B cell (primary cell): Measurements from ENCODE around the gene PCDHA2. TPM values are rescaled to one million over a fixed set of nuclear protein-coding genes. Genes with fewer than 3 reads are reported as not detected.
"Not testable (repeated sequence)": the region's sequence is repeated elsewhere in the genome, so short reads cannot be mapped to it uniquely, and the experiment has no call there.

Source experiments
- ATAC-seq: fragments of 200-7000 bp; cut with Tn5 transposase; one replicate; pipeline ENCODE4 v1.10.0; 2021; ENCODE audit warnings: low read depth, mild to moderate bottlenecking, moderate number of reproducible peaks, moderate library complexity
- CTCF ChIA-PET: fragments of 350-600 bp; sonication (Branson Sonifier 250); formaldehyde crosslinking; loops from one replicate; lab custom pipeline; 2021; ENCODE audit warnings: antibody characterized with exemption, inconsistent platforms; lab: Charles Lee
- POLR2A ChIA-PET: fragments of 350-600 bp; sonication (Branson Sonifier 250); formaldehyde crosslinking; loops from one replicate; lab custom pipeline; 2021; ENCODE audit warnings: antibody characterized with exemption; lab: Charles Lee
- DNase-seq: peaks from one replicate; pipeline ENCODE4 v3.0.0; 2013
- H2AFZ ChIP-seq: 2 replicates; pipeline ENCODE4 v1.6.1; 2012; ENCODE audit warnings: mild to moderate bottlenecking, low read depth, low read length; ENCODE audit not compliant: insufficient read depth, poor library complexity, severe bottlenecking
- H3K27ac ChIP-seq, 2 donors: 1 replicate in 1 of 2; 2 replicates in 1 of 2; pipeline ENCODE4 v1.5.1; 2012 to 2013; ENCODE audit warnings: low read length in 2 of 2, mild to moderate bottlenecking in 2 of 2, moderate library complexity in 1 of 2
- H3K27me3 ChIP-seq, 4 experiments: fragments of 200-600 bp in 1 of 4; sonication (generic) in 1 of 4; replicated peaks in 1 of 4; 1 replicate in 2 of 4; 2 replicates in 2 of 4; pipeline versions ENCODE4 v1.6.1 to v1.7.0; 2013 to 2016; ENCODE audit warnings: low read length in 3 of 4, mild to moderate bottlenecking in 2 of 4, mixed read lengths in 1 of 4, moderate library complexity in 1 of 4; ENCODE audit not compliant: insufficient read depth in 4 of 4, control insufficient read depth in 3 of 4; ENCODE audit errors: control extremely low read depth in 1 of 4
- H3K36me3 ChIP-seq, 2 experiments: replicated peaks in 1 of 2; 1 replicate in 1 of 2; 2 replicates in 1 of 2; pipeline versions ENCODE4 v1.6.1 to v1.7.1; 2013; ENCODE audit warnings: low read length in 1 of 2; ENCODE audit not compliant: insufficient read depth in 2 of 2, control insufficient read depth in 1 of 2; ENCODE audit errors: control extremely low read depth in 1 of 2, extremely low read depth in 1 of 2
- H3K4me1 ChIP-seq, 2 donors: fragments of 200-600 bp in 1 of 2; sonication (generic) in 1 of 2; 1 replicate in 1 of 2; 2 replicates in 1 of 2; pipeline versions ENCODE4 v1.5.1 to v1.6.1; 2013 to 2017; ENCODE audit warnings: low read length in 2 of 2; ENCODE audit not compliant: control insufficient read depth in 2 of 2, insufficient read depth in 2 of 2
- H3K4me2 ChIP-seq: replicated peaks from 2 replicates; pipeline ENCODE3; 2012; ENCODE audit warnings: mild to moderate bottlenecking, low read depth, low read length; ENCODE audit not compliant: poor library complexity, severe bottlenecking
- H3K4me3 ChIP-seq, 5 experiments: fragments of 200-600 bp in 1 of 5; sonication (generic) in 1 of 5; 1 replicate in 3 of 5; 2 replicates in 2 of 5; pipeline versions ENCODE4 v1.5.1 to v1.7.0; 2011 to 2016; ENCODE audit warnings: low read length in 4 of 5, mild to moderate bottlenecking in 4 of 5, low read depth in 2 of 5, control low read depth in 1 of 5, moderate library complexity in 1 of 5; ENCODE audit not compliant: insufficient read depth in 1 of 5; ENCODE audit errors: control extremely low read depth in 1 of 5, extremely low read depth in 1 of 5
- H3K79me2 ChIP-seq: fragments of 200-600 bp; sonication (generic); one replicate; pipeline ENCODE4 v1.6.0; 2016; ENCODE audit warnings: low read length; ENCODE audit not compliant: control insufficient read depth, insufficient read depth
- H3K9ac ChIP-seq: fragments of 200-600 bp; sonication (generic); 2 replicates; pipeline ENCODE4 v1.6.1; 2017; ENCODE audit warnings: mild to moderate bottlenecking, low read length, moderate library complexity
- H3K9me3 ChIP-seq, 3 donors: one replicate each; pipeline versions ENCODE4 v1.6.1 to v1.7.1; 2013; ENCODE audit warnings: low read length in 2 of 3; ENCODE audit not compliant: control insufficient read depth in 2 of 3, insufficient read depth in 1 of 3; ENCODE audit errors: control extremely low read depth in 1 of 3
- H4K20me1 ChIP-seq: 2 replicates; pipeline ENCODE4 v1.6.0; 2012; ENCODE audit warnings: mild to moderate bottlenecking, low read length; ENCODE audit not compliant: insufficient read depth, control insufficient read depth, poor library complexity, severe bottlenecking
- H3K27ac Mint-ChIP-seq: one replicate; pipeline ENCODE4 v1.8.0; 2021; ENCODE audit warnings: mixed read lengths
- H3K27me3 Mint-ChIP-seq: one replicate; pipeline ENCODE4 v1.8.0; 2021; ENCODE audit warnings: mixed read lengths
- H3K4me1 Mint-ChIP-seq: one replicate; pipeline ENCODE4 v1.8.0; 2021; ENCODE audit warnings: mixed read lengths
- H3K4me3 Mint-ChIP-seq: one replicate; pipeline ENCODE4 v1.8.0; 2021; ENCODE audit warnings: mixed read lengths
- H3K9me3 Mint-ChIP-seq: one replicate; pipeline ENCODE4 v1.8.0; 2022; ENCODE audit warnings: mixed read lengths; ENCODE audit not compliant: insufficient read depth
- CTCF ChIP-seq: fragments of 200-600 bp; IDR thresholded peaks from one replicate; pipeline ENCODE4 v1.8.0; 2022; ENCODE audit warnings: antibody characterized with exemption, mild to moderate bottlenecking
- EZH2 ChIP-seq: IDR thresholded peaks from 2 replicates; pipeline ENCODE4 v1.6.1; 2012; ENCODE audit warnings: borderline replicate concordance, low read depth, mild to moderate bottlenecking, moderate library complexity, low read length; ENCODE audit not compliant: insufficient read depth, poor library complexity, severe bottlenecking
- WGBS: methylation state at CpG from one replicate; pipeline ENCODE4 v1.1.5; 2013; ENCODE audit warnings: missing lambda C conversion rate; ENCODE audit not compliant: insufficient coverage; 5-methylcytosine and 5-hydroxymethylcytosine counted together
- intact Hi-C: fragments of 100-400 bp; cut with micrococcal nuclease; formaldehyde crosslinking; loops from one replicate; pipeline ENCODE4 v1.10.0; 2022
- polyA plus RNA-seq: library from polyadenylated mRNA; depleted of rRNA; stranded (reverse); fragments of >200 nt; gene quantifications from 2 replicates; pipeline ENCODE4 v1.2.3, GENCODE V29; 2012
- total RNA-seq, 2 donors: library from RNA; stranded (reverse); fragments of 120-200 nt in 1 of 2; gene quantifications; 1 replicate in 1 of 2; 2 replicates in 1 of 2; pipeline versions ENCODE4 v1.2.3 to v1.2.4, GENCODE V29; 2013 to 2022

PCDHA2 gene
- total and polyA plus RNA-seq, 2 donors (not counting 1 experiment from before 2014, with no cell fraction given): not detected

DNA sequence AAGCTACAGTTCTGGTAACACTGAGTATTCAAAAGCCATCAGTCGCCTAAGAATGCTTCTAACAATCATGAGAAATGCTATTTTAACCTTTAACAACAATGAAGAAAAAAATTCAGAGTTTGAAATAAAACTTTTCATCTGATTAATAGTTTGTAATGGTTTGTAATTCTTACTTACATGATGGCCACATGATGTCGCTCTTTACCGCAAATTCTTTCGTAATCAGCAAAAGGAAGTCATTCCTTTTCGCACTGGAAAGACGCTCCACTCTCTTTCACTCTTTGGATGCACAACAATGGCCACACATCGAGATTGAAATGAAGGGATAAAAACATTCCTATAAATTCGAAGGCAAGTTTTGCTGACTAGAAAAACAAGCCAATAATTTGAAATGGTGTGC is 39.3 kb downstream of the PCDHA2 start, which contains the start of gene PCDHA7:
Gene PCDHA7, plus strand, starts transcription at position 277 of the 400 bp plus-strand sequence. Its CDS starts 115 bp downstream, at position 392.
- H2AFZ ChIP-seq: no peak within 1 kb of the TSS
- H3K27me3 ChIP-seq: peaks cover 0 to 10% (median 4%) of the 10 kb centered on the region in 4 experiments
- POLR2A ChIA-PET: no interaction called here
- no peak for DNase-seq
- H3K4me2 ChIP-seq: no peak within 1 kb of the TSS
- no peak within 1 kb of the TSS for H3K27ac ChIP-seq
- TF ChIP-seq EZH2 (no peak), CTCF (no peak)
- H4K20me1 ChIP-seq: no peaks in the 10 kb centered on the region
- no peaks in the 10 kb centered on the region for H3K4me1 Mint-ChIP-seq
- intact Hi-C loops: no loop called here
- H3K36me3 ChIP-seq: no peaks in the 10 kb centered on the region
- no peak within 1 kb of the TSS for H3K4me3 ChIP-seq
- CTCF ChIA-PET: no interaction called here
- no peaks in the 10 kb centered on the region for H3K79me2 ChIP-seq
- H3K27ac Mint-ChIP-seq: no peak within 1 kb of the TSS
- no peaks in the 10 kb centered on the region for H3K4me1 ChIP-seq
- no peak for ATAC-seq
- 30% methylated on average over 3 of the region's 8 CpGs for WGBS
- no peak within 1 kb of the TSS for H3K9ac ChIP-seq
- H3K4me3 Mint-ChIP-seq: no peak within 1 kb of the TSS
- H3K27me3 Mint-ChIP-seq: peaks cover 22% of the 10 kb centered on the region
- peaks cover 3% of the 10 kb centered on the region for H3K9me3 Mint-ChIP-seq
- H3K9me3 ChIP-seq: peaks cover 0 to 34% (median 7%) of the 10 kb centered on the region in 3 donors

- H3K9me3 Mint-ChIP-seq, H3K79me2 ChIP-seq: not testable (repeated sequence)
These were observed 39.9 kb downstream of the PCDHA2 start for GRCh38 chr5:140834439-140835008.

More at GRCh38 chr5:140834439-140835008, 39.9 kb downstream of the PCDHA2 start:
- peaks cover 0 to 29% (median 7%) of the 10 kb centered on the region in 3 donors for H3K9me3 ChIP-seq
- H3K9ac ChIP-seq, ATAC-seq, H3K4me1 Mint-ChIP-seq, H3K4me3 ChIP-seq, H3K27ac ChIP-seq, DNase-seq, H2AFZ ChIP-seq, H4K20me1 ChIP-seq, H3K4me1 ChIP-seq, H3K4me3 Mint-ChIP-seq, H3K4me2 ChIP-seq, H3K27ac Mint-ChIP-seq, CTCF ChIA-PET, H3K36me3 ChIP-seq, POLR2A ChIA-PET, intact Hi-C loops: not testable (repeated sequence)
- peaks cover 22% of the 10 kb centered on the region for H3K27me3 Mint-ChIP-seq
- WGBS: 35% methylated on average over 21 of the region's 38 CpGs
- peaks cover 0 to 10% (median 4%) of the 10 kb centered on the region in 4 experiments for H3K27me3 ChIP-seq
